ENCODE results near the gene LDHAL6A. TPM values are rescaled to one million over a fixed set of nuclear protein-coding genes. Genes with fewer than 3 reads are reported as not detected.

LDHAL6A gene
- total RNA-seq, 2 donors from 2014 or later: not detected

- Mint-ChIP-seq H3K27me3 (no peaks in the 10 kb centered on the region), H3K27ac (no peak overlapping the region), H3K4me3 (no peak overlapping the region), H3K4me1 (ENCODE audit: low read depth in 2 of 2) (peaks cover 0 to under 1% of the 10 kb centered on the region in 2 donors), H3K36me3 (peaks cover 16% of the 10 kb centered on the region), H3K9me3 (no peaks in the 10 kb centered on the region)
- ATAC-seq (no peak), DNase-seq (ENCODE audit: low spot score) (no peak)
These were observed 40.0 kb downstream of the LDHAL6A start for GRCh38 chr11:18495703-18496102.

GRCh38 chr11:18498039-18498438 lies 42.4 kb downstream of the LDHAL6A start:
- Mint-ChIP-seq H3K36me3 (peaks cover 24% of the 10 kb centered on the region), H3K9me3 (no peaks in the 10 kb centered on the region), H3K27ac (no peak overlapping the region), H3K4me3 (no peak overlapping the region), H3K4me1 (ENCODE audit: low read depth in 2 of 2) (no peaks in the 10 kb centered on the region), H3K27me3 (no peaks in the 10 kb centered on the region)
- ATAC-seq: no peak
- no peak for DNase-seq (ENCODE audit: low spot score)

GRCh38 chr11:18501629-18502028 lies 46.0 kb downstream of the LDHAL6A start:
- Mint-ChIP-seq H3K27ac (peak overlapping the region in 1 of 2 donors; percentile 2), H3K4me1 (ENCODE audit: low read depth in 2 of 2) (no peaks in the 10 kb centered on the region), H3K27me3 (no peaks in the 10 kb centered on the region), H3K36me3 (peaks cover 24% of the 10 kb centered on the region), H3K9me3 (no peaks in the 10 kb centered on the region), H3K4me3 (no peak overlapping the region)
- ATAC-seq: no peak
- no peak for DNase-seq (ENCODE audit: low spot score)

- no peak overlapping the region for H3K27ac Mint-ChIP-seq
- peaks cover 27% of the 10 kb centered on the region for H3K36me3 Mint-ChIP-seq
- H3K27me3 Mint-ChIP-seq: no peaks in the 10 kb centered on the region
These were observed 46.7 kb downstream of the LDHAL6A start for GRCh38 chr11:18502352-18502751.

GRCh38 chr11:18521122-18521521 lies 65.5 kb downstream of the LDHAL6A start:
- Mint-ChIP-seq H3K4me1 (ENCODE audit: low read depth in 2 of 2) (peaks cover 21 to 25% of the 10 kb centered on the region in 2 donors), H3K36me3 (peaks cover 5% of the 10 kb centered on the region), H3K9me3 (no peaks in the 10 kb centered on the region), H3K27ac (no peak overlapping the region), H3K27me3 (no peaks in the 10 kb centered on the region), H3K4me3 (no peak overlapping the region)
- no peak for ATAC-seq
- no peak for DNase-seq (ENCODE audit: low spot score)

More at GRCh38 chr11:18502352-18502751, 46.7 kb downstream of the LDHAL6A start:
- DNase-seq (ENCODE audit: low spot score) (no peak), ATAC-seq (no peak)
- no peaks in the 10 kb centered on the region for H3K9me3 Mint-ChIP-seq
- H3K4me1 Mint-ChIP-seq (ENCODE audit: low read depth in 2 of 2): no peaks in the 10 kb centered on the region
- no peak overlapping the region for H3K4me3 Mint-ChIP-seq

- Mint-ChIP-seq H3K36me3 (peaks cover 5% of the 10 kb centered on the region), H3K9me3 (no peaks in the 10 kb centered on the region), H3K4me1 (ENCODE audit: low read depth in 2 of 2) (peaks cover 24 to 25% of the 10 kb centered on the region in 2 donors), H3K27me3 (no peaks in the 10 kb centered on the region), H3K27ac (peak overlapping the region; percentile 1 to 20), H3K4me3 (no peak overlapping the region)
- no peak for DNase-seq (ENCODE audit: low spot score)
- no peak for ATAC-seq
These were observed 66.7 kb downstream of the LDHAL6A start for GRCh38 chr11:18522388-18522787.

- H3K27me3 Mint-ChIP-seq: no peaks in the 10 kb centered on the region
- no peak overlapping the region for H3K4me3 Mint-ChIP-seq
- ATAC-seq (no peak), DNase-seq (ENCODE audit: low spot score) (no peak)
- no peaks in the 10 kb centered on the region for H3K9me3 Mint-ChIP-seq
- no peak overlapping the region for H3K27ac Mint-ChIP-seq
- H3K36me3 Mint-ChIP-seq: peaks cover 5% of the 10 kb centered on the region
- H3K4me1 Mint-ChIP-seq (ENCODE audit: low read depth in 2 of 2): peaks cover 25 to 30% of the 10 kb centered on the region in 2 donors
These were observed 67.4 kb downstream of the LDHAL6A start for GRCh38 chr11:18523084-18523483.

- ATAC-seq: no peak
- H3K27ac Mint-ChIP-seq: peak overlapping the region in 1 of 2 donors; percentile 35
- H3K36me3 Mint-ChIP-seq: peaks cover 5% of the 10 kb centered on the region
- no peak overlapping the region for H3K4me3 Mint-ChIP-seq
- no peaks in the 10 kb centered on the region for H3K27me3 Mint-ChIP-seq
- H3K4me1 Mint-ChIP-seq (ENCODE audit: low read depth in 2 of 2): peaks cover 25 to 33% of the 10 kb centered on the region in 2 donors
- no peak for DNase-seq (ENCODE audit: low spot score)
- no peaks in the 10 kb centered on the region for H3K9me3 Mint-ChIP-seq
These were observed 68.6 kb downstream of the LDHAL6A start for GRCh38 chr11:18524248-18524647.

GRCh38 chr11:18526130-18526520 lies 70.5 kb downstream of the LDHAL6A start:
- Mint-ChIP-seq H3K27me3 (no peaks in the 10 kb centered on the region), H3K27ac (peak overlapping the region; percentile 96), H3K9me3 (no peaks in the 10 kb centered on the region), H3K4me3 (peak overlapping the region; percentile 93), H3K4me1 (ENCODE audit: low read depth in 2 of 2) (peaks cover 20 to 29% of the 10 kb centered on the region in 2 donors), H3K36me3 (peaks cover 5% of the 10 kb centered on the region)
- DNase-seq (ENCODE audit: low spot score) (no peak), ATAC-seq (no peak)

GRCh38 chr11:18526521-18527296 lies 71.1 kb downstream of the LDHAL6A start, which contains the start of gene TSG101:
TSG101 (minus strand) TSS chr11:18526942; CDS start chr11:18526816, 126 bp downstream.
- H3K4me1 Mint-ChIP-seq (ENCODE audit: low read depth in 2 of 2): peaks cover 20 to 29% of the 10 kb centered on the region in 2 donors
- no peaks in the 10 kb centered on the region for H3K27me3 Mint-ChIP-seq
- H3K36me3 Mint-ChIP-seq: peaks cover 5% of the 10 kb centered on the region
- ATAC-seq: peak; percentile 97
- H3K4me3 Mint-ChIP-seq: peak within 1 kb of the TSS; percentile 93
- peak; percentile 96 for DNase-seq (ENCODE audit: low spot score)
- H3K9me3 Mint-ChIP-seq: no peaks in the 10 kb centered on the region
- peak within 1 kb of the TSS; percentile 96 for H3K27ac Mint-ChIP-seq

- Mint-ChIP-seq H3K27me3 (no peaks in the 10 kb centered on the region), H3K9me3 (no peaks in the 10 kb centered on the region), H3K4me3 (peak overlapping the region; percentile 93), H3K36me3 (no peaks in the 10 kb centered on the region), H3K4me1 (ENCODE audit: low read depth in 2 of 2) (peaks cover 13 to 21% of the 10 kb centered on the region in 2 donors), H3K27ac (peak overlapping the region; percentile 96)
- DNase-seq (ENCODE audit: low spot score) (no peak), ATAC-seq (no peak)
These were observed 71.9 kb downstream of the LDHAL6A start for GRCh38 chr11:18527512-18527911.

Other genes starting within 250 kb of the LDHAL6A start
- gene SAA4, start 219.1 kb upstream of the LDHAL6A start, total RNA-seq: not detected
- not detected for gene SAA2, start 207.2 kb upstream of the LDHAL6A start, total RNA-seq
- not detected for gene SAA1, start 189.6 kb upstream of the LDHAL6A start, total RNA-seq
- gene HPS5, start 133.7 kb upstream of the LDHAL6A start, total RNA-seq: 10 to 100 TPM; 16.5 to 21.3 TPM
- gene GTF2H1, start 133.3 kb upstream of the LDHAL6A start, total RNA-seq: 10 to 100 TPM; 46.8 to 50.0 TPM
- 1,000 to 10,000 TPM in 1 of 2 donors, 100 to 1,000 TPM in 1; 958 to 1,144 TPM for gene LDHA, start 61.3 kb upstream of the LDHAL6A start, total RNA-seq
- not detected for gene LDHC, start 43.5 kb upstream of the LDHAL6A start, total RNA-seq
- gene TSG101, start 71.1 kb downstream of the LDHAL6A start, total RNA-seq: 10 to 100 TPM; 25.3 to 38.7 TPM
- gene UEVLD, start 132.9 kb downstream of the LDHAL6A start, total RNA-seq: 10 to 100 TPM; 18.8 to 38.8 TPM
- 1 to 10 TPM; 3.2 to 3.3 TPM for gene MISFA, start 143.9 kb downstream of the LDHAL6A start, total RNA-seq
- 10 to 100 TPM; 28.8 to 33.4 TPM for gene SPTY2D1, start 178.5 kb downstream of the LDHAL6A start, total RNA-seq
- gene TMEM86A, start 242.9 kb downstream of the LDHAL6A start, total RNA-seq: under 1 TPM; 0.21 to 0.59 TPM

Measured in natural killer cell treated with Interleukin-12 subunit alpha and Interleukin-12 subunit beta and Interleukin-15 and Interleukin-18, amount 100 ng/mL, for 72 hours (primary cell).